ENCODE results near the gene ADD1.

ADD1 gene

DNA sequence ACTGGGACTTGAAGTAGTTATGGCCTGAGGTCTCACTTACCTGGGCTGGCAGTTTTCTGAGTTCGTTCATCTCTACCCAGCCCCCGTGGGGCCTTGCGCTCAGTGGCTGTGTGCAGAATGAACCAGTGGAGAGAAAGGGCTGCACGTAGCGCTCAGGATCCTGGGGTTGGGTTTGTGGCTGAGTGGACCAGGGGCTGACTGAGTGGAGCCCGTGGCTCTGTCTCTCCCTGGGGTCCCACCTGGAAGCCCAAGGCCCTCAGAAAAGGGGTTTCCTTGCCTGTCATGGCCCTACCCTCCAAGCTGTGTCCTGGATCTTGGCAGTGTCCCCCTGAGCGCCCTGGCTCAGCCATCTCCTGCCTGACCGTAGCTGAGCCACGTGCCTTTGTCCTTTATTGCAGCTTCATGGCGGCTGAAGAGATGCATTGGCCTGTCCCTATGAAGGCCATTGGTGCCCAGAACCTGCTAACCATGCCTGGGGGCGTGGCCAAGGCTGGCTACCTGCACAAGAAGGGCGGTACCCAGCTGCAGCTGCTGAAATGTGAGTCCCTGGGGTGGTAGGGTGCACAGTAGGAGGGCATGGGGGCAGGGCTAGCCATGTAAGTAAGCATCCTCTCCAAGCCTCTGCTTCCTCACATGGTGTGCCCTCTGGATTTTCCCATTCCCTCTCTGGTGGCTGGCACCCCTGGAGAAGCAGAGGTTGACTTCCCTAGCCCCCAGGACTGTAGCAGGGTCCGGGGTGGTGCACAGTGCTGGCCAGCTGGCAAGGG, 23.2 kb upstream of the ADD1 start:
- no peak for DNase-seq (ENCODE audit: low spot score)

DNA sequence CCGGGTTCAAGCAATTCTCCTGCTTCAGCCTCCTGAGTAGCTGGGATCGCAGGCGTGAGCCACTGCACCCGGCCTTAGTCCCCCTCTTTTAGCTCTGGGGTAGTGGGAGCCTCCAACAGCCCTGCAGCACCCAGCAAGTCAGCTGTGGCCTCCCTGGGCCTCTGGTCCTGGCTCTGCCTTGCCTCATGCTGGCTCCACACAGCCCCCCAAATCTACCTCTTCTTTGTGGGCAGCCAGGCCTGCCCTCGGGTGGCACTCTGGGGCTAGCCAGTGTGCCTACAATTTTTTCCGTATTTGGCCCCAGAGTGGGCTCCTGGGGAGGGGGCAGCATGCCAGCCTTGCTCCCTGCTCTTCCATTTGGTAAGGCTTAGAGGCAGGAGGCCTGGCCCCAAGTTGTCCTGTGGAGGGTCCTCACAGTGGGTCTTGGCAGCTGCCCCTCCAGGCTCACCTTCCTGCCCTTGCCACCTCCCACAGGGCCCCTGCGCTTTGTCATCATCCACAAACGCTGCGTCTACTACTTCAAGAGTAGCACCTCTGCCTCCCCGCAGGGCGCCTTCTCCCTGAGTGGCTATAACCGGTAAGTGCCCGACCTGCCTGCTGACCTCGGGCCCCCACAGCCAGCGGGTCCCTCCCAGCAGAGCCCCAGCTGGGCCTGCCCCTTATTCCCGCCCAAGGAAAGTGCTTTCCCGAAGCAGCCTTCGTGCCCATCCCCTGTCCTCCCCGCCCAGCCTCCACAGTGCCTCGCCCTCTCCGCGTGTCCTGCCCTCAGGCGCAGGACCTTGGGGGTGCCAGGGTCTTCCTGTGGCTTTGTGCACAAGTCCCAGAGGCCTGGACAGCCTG, 21.0 kb upstream of the ADD1 start:
- no peak for DNase-seq (ENCODE audit: low spot score)

DNA sequence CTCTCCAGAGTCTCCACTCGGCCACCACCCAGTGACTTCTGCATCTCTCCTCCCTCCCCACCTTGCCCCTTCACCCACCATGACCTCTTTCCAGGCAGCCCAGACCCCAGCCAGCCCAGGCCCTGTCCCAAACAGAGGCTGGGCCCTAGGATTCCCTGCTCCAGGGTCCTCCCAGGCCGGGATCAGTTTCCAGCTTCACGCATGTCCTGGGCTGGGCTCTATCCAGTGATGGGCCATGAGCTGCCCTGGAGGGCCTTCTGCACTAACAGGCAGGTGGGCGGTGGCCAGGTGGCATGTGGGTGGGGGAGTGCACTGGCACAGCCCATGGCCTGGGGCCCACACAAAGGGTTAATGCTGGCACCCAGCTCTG, 20.4 kb upstream of the ADD1 start:
- DNase-seq (ENCODE audit: low spot score), result no peak

DNA sequence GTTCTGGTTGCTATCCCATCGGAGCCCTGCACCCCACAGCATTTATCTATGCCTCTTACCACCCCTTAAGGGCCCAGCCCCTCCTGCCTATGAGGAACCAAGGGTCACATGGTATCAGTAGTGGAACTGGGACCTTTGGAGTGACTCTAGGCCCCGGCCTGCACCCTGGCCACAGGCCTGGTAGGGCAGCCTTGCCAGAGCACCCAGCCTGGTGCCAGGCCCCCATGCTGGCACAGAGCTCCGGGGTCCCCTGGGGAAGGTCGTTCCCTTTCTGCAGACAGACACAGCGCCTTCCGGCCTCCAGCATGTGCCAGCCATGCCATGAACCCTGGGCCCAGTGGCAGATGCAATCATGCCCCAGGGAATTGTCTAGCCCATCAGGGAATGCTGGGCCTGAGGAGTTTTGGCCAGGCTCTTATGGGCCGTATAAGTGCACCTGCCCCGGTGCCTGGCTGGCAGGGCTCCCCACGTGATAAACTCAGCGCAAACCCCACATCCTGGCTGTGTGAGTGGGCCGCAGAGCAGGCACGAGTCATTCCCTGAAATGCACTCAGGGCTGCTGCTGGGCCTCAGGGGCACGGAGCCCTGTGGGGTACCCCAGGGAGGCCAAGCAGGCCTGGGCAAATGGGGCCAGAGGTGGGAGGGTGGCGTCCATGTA, 19.8 kb upstream of the ADD1 start:
- no peak for DNase-seq (ENCODE audit: low spot score)

DNA sequence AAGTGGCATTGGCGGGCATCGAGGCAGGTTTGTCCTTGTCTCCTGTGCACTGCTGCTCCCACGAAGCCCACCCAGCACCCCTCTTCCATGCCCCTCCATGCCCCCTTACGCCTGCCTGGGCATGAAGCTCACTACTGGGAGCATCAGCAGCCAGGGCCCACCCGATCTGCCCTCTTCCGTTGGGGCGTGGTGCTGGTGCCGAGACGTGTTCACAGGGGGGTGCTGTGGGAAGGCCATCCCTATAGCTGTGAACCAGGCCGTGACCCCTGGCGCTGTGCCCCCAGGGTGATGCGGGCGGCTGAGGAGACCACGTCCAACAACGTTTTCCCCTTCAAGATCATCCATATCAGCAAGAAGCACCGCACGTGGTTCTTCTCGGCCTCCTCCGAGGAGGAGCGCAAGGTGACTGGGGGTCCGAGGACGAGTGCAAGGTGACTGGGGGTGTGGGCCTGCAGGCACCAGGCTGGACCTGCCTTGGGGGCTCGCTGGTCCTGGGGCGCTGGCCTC, 19.3 kb upstream of the ADD1 start:
- DNase-seq (ENCODE audit: low spot score), result no peak

DNA sequence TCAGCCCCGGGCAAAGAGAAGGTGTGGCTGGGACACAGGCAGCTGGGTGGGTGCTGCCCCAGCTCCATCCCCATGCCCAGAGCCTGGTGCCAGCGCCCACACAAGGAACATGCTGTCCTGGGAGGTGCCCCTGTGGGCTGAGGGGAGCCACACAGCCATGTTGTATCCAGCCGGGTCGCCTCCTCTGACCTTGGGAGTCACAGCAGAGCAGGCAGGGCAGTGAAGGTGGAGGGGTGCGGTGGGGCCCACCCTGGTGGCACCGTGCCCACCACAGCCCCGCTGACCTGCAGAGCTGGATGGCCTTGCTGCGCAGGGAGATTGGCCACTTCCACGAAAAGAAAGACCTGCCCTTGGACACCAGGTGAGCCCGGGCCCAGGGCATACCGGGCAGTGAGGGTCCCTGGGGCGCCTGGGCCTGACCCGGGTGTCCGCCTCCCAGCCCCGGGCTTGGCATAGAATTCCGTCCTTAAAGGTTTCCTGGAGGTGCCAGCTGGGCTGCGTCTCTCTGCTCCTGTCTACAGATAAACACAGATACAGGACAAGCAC, 18.7 kb upstream of the ADD1 start:
- DNase-seq (ENCODE audit: low spot score), result no peak

DNA sequence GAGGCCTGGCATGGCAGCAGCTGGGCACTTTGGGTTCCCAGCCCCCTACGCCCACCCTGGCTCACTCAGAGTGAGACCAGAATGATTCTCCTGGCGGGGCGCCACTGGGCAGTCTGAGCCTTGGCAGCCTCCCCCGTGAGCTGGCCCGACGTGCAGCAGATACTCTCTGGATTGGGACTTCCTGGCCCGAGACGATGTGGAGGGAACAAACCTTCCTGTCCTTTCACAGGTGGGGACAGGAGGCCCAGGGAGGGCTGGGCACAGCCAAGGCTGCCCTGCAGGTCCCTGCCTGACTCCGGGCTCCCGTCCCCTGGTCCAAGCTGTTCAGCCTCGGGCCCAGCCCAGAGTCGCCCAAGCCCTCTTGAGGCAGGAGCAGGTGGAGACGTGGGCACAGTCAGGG, 17.9 kb upstream of the ADD1 start:
- DNase-seq (ENCODE audit: low spot score), result no peak

DNA sequence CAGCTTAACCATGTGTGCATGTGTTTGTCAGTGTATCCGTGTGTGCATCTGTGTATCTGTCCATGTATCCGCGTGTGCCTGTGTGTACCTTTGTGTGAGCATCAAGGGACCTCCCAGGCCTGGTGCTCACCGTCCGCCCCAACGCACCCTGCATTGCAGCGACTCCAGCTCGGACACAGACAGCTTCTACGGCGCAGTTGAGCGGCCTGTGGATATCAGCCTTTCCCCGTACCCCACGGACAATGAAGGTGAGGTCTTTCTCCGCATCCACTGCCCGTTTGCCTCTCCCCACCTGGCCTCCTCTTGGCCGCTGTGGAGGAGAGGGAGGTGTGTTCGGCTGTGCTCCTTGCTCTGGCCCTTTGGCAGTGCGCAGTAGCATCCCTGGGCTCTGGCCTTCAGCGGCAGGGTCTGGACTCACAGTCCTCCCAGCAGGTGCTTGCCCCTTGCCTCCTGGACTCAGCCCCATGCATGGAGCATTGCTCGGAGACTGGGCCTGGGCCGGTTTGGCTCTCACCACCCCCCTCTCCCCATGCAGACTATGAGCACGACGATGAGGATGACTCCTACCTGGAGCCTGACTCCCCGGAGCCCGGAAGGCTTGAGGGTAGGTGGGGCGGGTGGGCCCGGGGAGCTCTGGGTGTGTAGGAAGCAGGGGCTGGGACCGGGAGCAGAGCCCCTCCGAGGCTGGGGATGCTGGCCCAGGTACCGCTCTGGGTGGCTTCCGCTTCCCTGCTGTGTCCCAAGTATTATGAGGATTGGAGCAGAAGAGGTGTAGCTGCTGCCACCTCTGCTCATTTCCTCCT, 16.4 kb upstream of the ADD1 start:
- DNase-seq (ENCODE audit: low spot score), result no peak

DNA sequence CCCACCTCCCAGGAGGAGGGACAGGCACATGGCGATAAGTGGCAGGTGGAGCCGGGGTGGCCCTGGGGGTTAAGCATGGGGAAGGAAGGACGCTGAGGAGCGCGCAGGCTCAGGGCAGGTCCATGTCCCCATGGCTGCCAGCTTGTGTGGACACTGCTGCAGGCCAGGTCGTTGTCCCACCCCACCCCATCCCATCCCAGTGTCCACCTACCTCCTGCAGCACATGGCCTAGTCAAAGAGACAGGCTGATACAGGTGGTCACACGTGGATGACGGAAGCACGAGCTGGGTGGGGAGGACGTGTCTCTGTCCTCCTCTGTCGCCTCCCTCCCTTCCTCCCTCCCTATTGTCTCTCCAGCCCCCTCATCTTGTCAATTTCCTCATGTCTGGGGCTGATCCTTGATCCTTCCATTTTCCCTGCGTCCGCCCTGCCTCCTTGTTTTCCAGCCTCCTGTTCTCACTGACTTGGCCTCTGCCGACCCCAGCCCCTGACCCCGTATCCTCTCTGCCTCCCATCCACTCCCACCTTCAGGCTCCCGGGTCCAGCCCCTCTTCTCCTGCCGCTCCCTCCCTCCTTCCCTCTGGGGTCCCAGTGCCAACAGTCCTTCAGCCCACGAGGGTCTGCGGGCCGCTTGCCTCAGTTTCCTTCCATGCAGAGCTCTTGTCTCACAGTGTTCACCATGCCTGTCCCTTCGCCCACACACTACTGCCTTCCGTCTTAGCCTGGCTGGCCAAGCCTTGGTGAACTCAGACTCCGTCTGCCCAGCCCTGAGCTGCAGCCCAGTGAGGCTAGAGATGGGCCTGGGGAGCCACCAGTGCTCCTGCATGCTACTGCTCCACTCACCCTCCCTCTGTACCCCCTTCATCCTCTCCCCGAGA, 15.5 kb upstream of the ADD1 start:
- no peak for DNase-seq (ENCODE audit: low spot score)

DNA sequence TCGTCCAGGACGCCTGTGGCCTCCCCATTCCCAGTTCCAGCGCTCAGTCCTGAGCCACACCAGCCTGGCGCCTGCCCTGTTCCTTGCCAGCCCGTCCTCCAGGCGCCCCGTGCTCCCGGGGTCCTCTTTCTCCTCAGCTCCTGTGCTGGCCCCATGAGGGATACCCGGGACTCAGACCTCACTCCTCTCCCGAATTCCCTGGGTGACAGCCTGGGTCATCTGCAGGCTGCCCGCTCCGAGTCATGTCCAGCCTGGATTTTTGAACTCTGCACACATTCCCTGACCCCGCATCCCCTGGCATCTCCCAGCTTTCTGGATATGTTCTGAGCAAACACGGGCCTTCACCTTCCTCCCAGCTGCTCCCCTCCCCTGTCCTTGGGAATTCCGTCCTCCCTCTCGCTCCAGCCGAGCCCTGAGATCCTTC, 14.9 kb upstream of the ADD1 start:
- no peak for DNase-seq (ENCODE audit: low spot score)

DNA sequence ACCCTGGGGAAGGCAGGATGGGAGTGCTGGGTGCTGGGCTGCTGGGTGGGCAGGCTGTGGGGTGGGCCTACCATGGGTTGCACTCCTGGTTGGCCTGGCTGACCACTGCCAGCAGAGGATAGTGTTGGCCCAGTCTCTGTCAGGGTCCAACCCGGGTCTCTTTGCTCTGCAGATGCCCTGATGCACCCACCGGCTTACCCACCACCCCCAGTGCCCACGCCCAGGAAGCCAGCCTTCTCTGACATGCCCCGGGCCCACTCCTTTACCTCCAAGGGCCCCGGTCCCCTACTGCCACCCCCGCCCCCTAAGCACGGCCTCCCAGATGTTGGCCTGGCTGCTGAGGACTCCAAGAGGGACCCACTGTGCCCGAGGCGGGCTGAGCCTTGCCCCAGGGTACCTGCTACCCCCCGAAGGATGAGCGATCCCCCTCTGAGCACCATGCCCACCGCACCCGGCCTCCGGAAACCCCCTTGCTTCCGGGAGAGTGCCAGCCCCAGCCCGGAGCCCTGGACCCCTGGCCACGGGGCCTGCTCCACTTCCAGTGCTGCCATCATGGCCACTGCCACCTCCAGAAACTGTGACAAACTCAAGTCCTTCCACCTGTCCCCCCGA, 14.2 kb upstream of the ADD1 start:
- DNase-seq (ENCODE audit: low spot score), result no peak

DNA sequence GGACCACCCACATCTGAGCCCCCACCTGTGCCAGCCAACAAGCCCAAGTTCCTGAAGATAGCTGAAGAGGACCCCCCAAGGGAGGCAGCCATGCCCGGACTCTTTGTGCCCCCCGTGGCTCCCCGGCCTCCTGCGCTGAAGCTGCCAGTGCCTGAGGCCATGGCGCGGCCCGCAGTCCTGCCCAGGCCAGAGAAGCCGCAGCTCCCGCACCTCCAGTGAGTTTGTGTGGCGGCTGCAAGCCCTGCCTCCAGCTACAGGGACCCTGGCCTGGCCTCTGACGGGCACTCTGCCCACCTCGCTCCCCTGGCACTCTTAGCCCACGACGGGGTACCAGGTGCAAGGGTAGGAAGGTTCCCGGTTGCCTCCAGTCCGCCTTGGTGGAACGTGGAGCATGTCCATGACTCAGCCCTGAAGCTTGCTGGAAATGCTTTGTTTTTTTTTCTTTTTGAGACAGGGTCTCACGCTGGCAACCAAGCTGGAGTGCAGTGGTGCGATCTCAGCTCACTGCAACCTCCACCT, 13.7 kb upstream of the ADD1 start:
- no peak for DNase-seq (ENCODE audit: low spot score)

DNA sequence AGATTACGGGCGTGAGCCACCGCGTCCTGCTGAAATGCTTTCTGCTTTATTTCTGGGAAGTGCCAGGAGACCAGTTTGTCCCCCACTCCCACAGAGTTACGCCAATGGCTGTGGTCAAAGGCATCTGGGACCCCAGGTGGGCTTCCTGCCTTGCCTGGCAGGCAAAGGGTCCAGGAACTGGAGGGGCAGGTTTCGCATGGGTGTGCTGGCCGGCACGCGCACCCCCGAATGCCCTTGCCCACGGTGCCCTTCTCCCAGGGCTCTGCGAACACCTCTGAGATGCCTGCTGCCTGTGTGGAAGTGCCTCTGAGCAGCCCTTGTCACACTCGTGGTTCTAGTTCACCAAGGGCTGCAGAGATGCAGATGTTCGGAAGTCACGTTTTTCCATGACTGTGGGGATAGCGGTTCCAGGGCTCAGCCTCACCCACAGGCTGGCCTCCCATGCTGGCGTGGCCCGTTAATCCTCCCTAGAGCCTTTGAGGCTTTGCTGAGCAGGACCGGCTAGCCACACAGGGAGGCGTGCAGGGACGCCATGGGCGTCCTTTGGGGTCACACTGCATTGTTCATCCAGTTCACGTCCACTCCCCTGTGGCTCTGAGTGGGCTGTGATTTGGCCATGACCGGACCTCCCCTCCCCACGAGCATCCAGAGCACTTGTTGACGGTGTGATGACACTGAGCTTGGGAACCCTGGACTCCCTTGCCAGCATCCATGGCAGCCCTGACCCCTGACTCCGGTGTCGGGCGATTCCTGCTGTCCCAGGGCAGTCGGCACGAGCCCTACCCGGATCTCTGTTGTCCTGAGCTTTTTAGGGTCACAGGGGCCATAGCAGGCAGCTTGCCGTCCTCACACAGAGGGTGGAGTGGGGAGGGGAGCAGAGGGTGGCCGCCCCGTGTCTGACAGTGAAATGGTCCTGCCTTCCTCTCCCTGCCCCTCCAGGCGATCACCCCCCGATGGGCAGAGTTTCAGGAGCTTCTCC, 12.7 kb upstream of the ADD1 start:
- DNase-seq (ENCODE audit: low spot score), result no peak

DNA sequence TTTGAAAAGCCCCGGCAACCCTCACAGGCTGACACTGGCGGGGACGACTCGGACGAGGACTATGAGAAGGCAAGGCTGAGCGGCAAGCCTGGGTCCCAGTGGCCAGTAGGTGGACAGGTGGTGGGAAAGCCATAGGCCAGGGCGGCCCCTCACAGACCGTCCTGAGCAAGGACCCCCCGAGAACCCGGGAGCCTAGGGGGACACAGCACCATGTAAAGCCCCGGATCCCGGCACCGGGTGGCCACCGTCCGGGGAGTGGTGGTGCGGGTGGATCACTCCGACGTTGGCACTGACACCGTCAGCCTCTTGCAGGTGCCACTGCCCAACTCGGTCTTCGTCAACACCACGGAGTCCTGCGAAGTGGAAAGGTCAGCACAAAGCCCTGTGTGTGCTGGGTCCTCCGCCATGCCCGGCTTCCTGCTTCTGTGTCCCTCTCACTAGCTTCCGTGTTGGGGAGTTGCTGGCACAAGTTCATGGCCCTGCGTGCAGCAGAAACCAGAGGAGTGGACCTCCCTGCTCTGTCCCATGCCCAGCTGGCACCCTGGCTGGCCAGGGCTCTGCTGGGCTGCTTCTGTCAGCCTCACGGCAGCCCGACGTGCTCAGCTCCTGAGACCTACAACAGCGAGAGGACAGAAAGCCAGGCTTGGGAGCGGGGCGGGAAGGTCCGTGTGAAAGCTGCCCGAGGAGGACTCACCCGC, 11.9 kb upstream of the ADD1 start:
- no peak for DNase-seq (ENCODE audit: low spot score)

DNA sequence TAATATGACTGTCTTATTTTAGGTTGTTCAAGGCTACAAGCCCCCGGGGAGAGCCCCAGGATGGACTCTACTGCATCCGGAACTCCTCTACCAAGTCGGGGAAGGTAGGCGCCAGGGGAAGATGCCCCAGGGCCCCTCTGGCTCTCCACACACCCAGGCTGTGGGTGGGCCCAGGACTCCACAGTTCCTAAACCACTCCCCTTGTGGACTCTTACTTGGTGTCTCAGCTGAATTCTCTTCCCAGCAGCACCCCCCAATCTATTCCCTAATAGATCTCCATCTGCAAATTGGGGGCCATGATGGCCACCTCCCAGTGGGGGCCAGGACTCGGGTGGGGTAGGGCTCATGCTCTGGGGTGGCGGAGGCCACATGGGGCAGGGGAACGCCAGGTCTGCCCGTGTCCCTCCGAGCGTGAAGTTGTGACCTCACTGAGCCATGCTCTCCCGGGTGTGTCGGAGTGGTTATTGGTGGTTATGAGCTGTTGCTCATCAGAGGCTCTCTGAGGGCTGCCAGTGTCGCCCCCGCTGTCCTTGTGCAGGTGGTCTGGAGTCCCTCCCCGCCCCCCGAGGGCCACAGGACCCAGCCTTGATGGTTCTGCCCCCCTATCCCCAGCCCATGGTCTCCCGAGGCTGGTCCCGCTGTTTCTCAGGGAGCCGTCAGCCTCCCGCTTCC, 11.2 kb upstream of the ADD1 start:
- DNase-seq (ENCODE audit: low spot score), result no peak

DNA sequence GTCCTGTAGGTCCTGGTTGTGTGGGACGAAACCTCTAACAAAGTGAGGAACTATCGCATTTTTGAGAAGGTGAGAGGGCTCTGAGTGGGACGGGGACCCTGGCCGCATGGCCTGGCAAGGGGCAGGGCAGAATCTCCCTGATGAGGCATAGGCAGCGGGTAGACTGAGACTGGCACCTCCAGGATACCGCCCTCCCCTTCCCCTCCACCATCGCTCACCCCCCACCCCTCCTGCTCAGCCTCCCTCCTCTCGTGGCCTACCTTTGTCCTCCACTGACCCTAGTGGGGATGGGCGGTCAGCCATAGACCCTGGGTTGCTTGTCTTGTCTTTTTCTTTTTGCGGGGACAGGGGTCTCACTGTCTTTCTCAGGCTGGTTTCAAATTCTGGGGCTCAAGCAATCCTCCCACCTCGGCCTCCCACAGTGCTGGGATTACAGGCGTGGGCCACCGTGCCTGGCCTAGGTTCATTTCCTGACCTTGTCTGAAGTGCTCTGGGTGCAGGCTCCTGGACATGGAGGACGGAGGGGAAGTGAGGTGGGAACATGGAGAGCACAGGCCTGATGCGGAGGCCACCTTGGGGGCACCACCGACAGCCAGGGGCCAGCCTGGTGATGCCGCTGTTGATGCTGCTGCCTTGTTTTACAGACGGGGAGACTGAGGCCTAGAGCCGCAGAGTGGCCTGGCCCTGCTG, 10.5 kb upstream of the ADD1 start:
- DNase-seq (ENCODE audit: low spot score), result no peak

DNA sequence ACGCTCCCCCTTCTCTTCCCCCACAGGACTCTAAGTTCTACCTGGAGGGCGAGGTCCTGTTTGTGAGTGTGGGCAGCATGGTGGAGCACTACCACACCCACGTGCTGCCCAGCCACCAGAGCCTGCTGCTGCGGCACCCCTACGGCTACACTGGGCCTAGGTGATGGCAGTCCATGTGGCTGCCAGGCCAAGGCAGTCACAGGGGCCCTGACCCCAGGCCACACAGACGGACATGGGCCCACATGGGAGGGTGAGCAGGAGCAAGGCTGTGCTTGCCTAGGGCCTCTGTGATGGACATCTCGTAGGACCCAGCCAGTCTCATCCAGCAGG, 10.0 kb upstream of the ADD1 start:
- DNase-seq (ENCODE audit: low spot score), result no peak

Measured in putamen (tissue), 1 donor.